HepG2 (cell line): ENCODE data around the gene SH2D7.

Experiments used
- GATAD2A ChIP-seq: IDR thresholded peaks from 2 replicates; pipeline ENCODE4 v1.6.1; 2016
- NFE2L2 ChIP-seq: fragments of 150-350 bp; IDR thresholded peaks from 2 replicates; pipeline ENCODE4 v1.6.1; 2014; ENCODE audit warnings: low read length
- ZBTB7A ChIP-seq: sonication (generic); formaldehyde crosslinking; IDR thresholded peaks from 2 replicates; pipeline ENCODE4 v1.8.0; 2022; ENCODE audit warnings: mild to moderate bottlenecking, missing genetic modification reagents
- ZNF562 ChIP-seq: sonication (generic); formaldehyde crosslinking; IDR thresholded peaks from 2 replicates; pipeline ENCODE4 v1.8.0; 2022; ENCODE audit warnings: missing genetic modification reagents, borderline replicate concordance
- TF ChIP-seq, protein P1 (sequence below): sonication (generic); formaldehyde crosslinking; IDR thresholded peaks from 2 replicates; pipeline ENCODE4 v1.5.0; 2020; ENCODE audit warnings: mild to moderate bottlenecking, missing genetic modification reagents, moderate library complexity

DNA sequence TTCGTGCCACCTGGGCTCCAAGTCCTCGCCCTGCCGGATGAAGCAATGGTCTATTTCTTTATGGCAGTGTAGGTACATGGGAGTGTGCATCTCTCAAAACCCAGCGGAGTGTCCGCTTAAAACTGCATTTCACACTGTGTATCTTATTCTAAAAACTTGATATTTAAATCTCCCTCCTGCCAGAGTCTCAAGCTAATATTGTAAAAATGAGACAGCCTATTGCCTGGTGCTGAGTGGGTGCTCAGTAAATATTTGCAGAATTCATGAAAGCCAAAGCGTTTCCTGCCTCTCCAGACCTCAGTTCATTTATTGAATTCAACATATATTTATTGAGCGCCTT lies 14.5 kb upstream of the SH2D7 start:
- no peak for TF ChIP-seq GATAD2A (CRISPR knock-in tag)
- no peak for TF ChIP-seq NFE2L2
- TF ChIP-seq, protein P1, sequence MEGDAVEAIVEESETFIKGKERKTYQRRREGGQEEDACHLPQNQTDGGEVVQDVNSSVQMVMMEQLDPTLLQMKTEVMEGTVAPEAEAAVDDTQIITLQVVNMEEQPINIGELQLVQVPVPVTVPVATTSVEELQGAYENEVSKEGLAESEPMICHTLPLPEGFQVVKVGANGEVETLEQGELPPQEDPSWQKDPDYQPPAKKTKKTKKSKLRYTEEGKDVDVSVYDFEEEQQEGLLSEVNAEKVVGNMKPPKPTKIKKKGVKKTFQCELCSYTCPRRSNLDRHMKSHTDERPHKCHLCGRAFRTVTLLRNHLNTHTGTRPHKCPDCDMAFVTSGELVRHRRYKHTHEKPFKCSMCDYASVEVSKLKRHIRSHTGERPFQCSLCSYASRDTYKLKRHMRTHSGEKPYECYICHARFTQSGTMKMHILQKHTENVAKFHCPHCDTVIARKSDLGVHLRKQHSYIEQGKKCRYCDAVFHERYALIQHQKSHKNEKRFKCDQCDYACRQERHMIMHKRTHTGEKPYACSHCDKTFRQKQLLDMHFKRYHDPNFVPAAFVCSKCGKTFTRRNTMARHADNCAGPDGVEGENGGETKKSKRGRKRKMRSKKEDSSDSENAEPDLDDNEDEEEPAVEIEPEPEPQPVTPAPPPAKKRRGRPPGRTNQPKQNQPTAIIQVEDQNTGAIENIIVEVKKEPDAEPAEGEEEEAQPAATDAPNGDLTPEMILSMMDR (CRISPR knock-in tag), result no peak
- TF ChIP-seq ZBTB7A (CRISPR knock-in tag), result no peak
- no peak for TF ChIP-seq ZNF562 (CRISPR knock-in tag)
